Tibial nerve (tissue), 4 donors: ENCODE results near the gene FBLIM1. TPM values are rescaled to one million over a fixed set of nuclear protein-coding genes. Genes with fewer than 3 reads are reported as not detected.

ENCODE experiments used
- DNase-seq, 2 donors: peaks; one replicate each; pipeline ENCODE4 v3.0.0-alpha.2; 2019; ENCODE audit warnings: low spot score in 2 of 2
- H3K27ac ChIP-seq, 4 donors: fragments of 200-600 bp; sonication (generic) in 3 of 4; one replicate each; pipeline ENCODE4 v1.5.1; 2017 to 2019; ENCODE audit warnings: mild to moderate bottlenecking in 1 of 4
- H3K27me3 ChIP-seq, 2 donors: fragments of 200-600 bp; sonication (generic) in 1 of 2; one replicate each; pipeline versions ENCODE4 v1.5.1 to v1.6.0; 2017 to 2019
- H3K36me3 ChIP-seq, 3 donors: fragments of 200-600 bp; sonication (generic); one replicate each; pipeline ENCODE4 v1.5.1; 2018 to 2019
- H3K4me1 ChIP-seq, 4 donors: fragments of 200-600 bp; sonication (generic) in 3 of 4; one replicate each; pipeline ENCODE4 v1.5.1; 2017 to 2019
- H3K4me3 ChIP-seq, 4 donors: fragments of 200-600 bp; sonication (generic) in 3 of 4; one replicate each; pipeline ENCODE4 v1.5.1; 2017 to 2019; ENCODE audit warnings: mild to moderate bottlenecking in 1 of 4, moderate library complexity in 1 of 4
- H3K9me3 ChIP-seq, 4 donors: fragments of 200-600 bp; sonication (generic) in 3 of 4; one replicate each; pipeline ENCODE4 v1.5.1; 2017 to 2019
- CTCF ChIP-seq, 5 experiments: fragments of 200-600 bp in 3 of 5; fragments of 450-650 bp in 2 of 5; sonication (generic) in 3 of 5; IDR thresholded peaks; one replicate each; pipeline ENCODE4 v1.5.1; 2016 to 2019; ENCODE audit warnings: antibody characterized with exemption in 5 of 5, mild to moderate bottlenecking in 3 of 5, moderate library complexity in 2 of 5
- EP300 ChIP-seq, 2 donors: sonication (generic); formaldehyde crosslinking; IDR thresholded peaks; one replicate each; pipeline ENCODE4 v1.6.1; 2017; ENCODE audit warnings: antibody characterized with exemption in 2 of 2, mild to moderate bottlenecking in 1 of 2
- POLR2A ChIP-seq, 2 donors: fragments of 450-650 bp; IDR thresholded peaks; one replicate each; pipeline ENCODE4 v1.6.1; 2017; ENCODE audit warnings: antibody characterized with exemption in 2 of 2, mild to moderate bottlenecking in 2 of 2, moderate library complexity in 2 of 2
- WGBS, 2 donors: methylation state at CpG; one replicate each; pipeline ENCODE4 v1.1.5; 2018; 5-methylcytosine and 5-hydroxymethylcytosine counted together
- total RNA-seq, 4 donors: library from RNA; depleted of rRNA; stranded (reverse); fragments of >200 nt; gene quantifications; one replicate each; pipeline ENCODE4 v1.1.0, GENCODE V29; 2016

Gene FBLIM1
- total RNA-seq, 4 donors from 2014 or later, result 33.3 to 46.5 (median 44.1) TPM

GRCh38 chr1:15835205-15835740, 76.7 kb downstream of the FBLIM1 start:
- no peak for DNase-seq
- no peaks in the 10 kb centered on the region for H3K27me3 ChIP-seq
- no peak for TF ChIP-seq POLR2A (IDR thresholded peaks at IDR 0.05)
- no peak for TF ChIP-seq CTCF (IDR thresholded peaks at IDR 0.05)
- TF ChIP-seq EP300 (IDR thresholded peaks at IDR 0.05), result no peak
- no peaks in the 10 kb centered on the region for H3K9me3 ChIP-seq
- H3K4me3 ChIP-seq, result peak overlapping the region; percentile 73 to 93 (median 86)
- H3K4me1 ChIP-seq, result peaks cover 0 to 45% (median 14%) of the 10 kb centered on the region in 4 donors
- peak overlapping the region; percentile 99 to 100 (median 100) for H3K27ac ChIP-seq
- WGBS, 2 donors, result 0% methylated on average over 37 of the region's 37 CpGs
- no peaks in the 10 kb centered on the region for H3K36me3 ChIP-seq

GRCh38 chr1:15835741-15836510, 77.3 kb downstream of the FBLIM1 start:
- H3K27ac ChIP-seq, result peak overlapping the region; percentile 99 to 100 (median 100)
- H3K9me3 ChIP-seq, result no peaks in the 10 kb centered on the region
- 6% methylated on average over 44 to 57 of the region's 66 CpGs for WGBS, 2 donors
- H3K4me3 ChIP-seq, result peak overlapping the region; percentile 73 to 93 (median 86)
- TF ChIP-seq EP300 (IDR thresholded peaks at IDR 0.05), result peak; percentile 97 to 99
- TF ChIP-seq POLR2A (IDR thresholded peaks at IDR 0.05), result peak; percentile 77 to 90
- TF ChIP-seq CTCF (IDR thresholded peaks at IDR 0.05), result peak in 1 of 5 experiments; percentile 31
- H3K4me1 ChIP-seq, result peaks cover 0 to 39% (median 14%) of the 10 kb centered on the region in 4 donors
- no peaks in the 10 kb centered on the region for H3K27me3 ChIP-seq
- no peaks in the 10 kb centered on the region for H3K36me3 ChIP-seq
- DNase-seq, result peak; percentile 99

Other genes with a start within 250 kb of the FBLIM1 start
- 10 to 100 TPM; 39.6 to 82.8 (median 51.7) TPM for gene CASP9, start 234.6 kb upstream of the FBLIM1 start, total RNA-seq
- gene DNAJC16, start 231.9 kb upstream of the FBLIM1 start, total RNA-seq, result 10 to 100 TPM; 11.4 to 35.0 (median 26.3) TPM
- not detected for gene AGMAT, start 173.7 kb upstream of the FBLIM1 start, total RNA-seq
- 10 to 100 TPM; 41.7 to 79.8 (median 61.8) TPM for gene DDI2, start 141.3 kb upstream of the FBLIM1 start, total RNA-seq
- 10 to 100 TPM; 54.0 to 80.4 (median 57.1) TPM for gene PLEKHM2, start 74.5 kb upstream of the FBLIM1 start, total RNA-seq
- gene SLC25A34, start 22.5 kb upstream of the FBLIM1 start, total RNA-seq, result 10 to 100 TPM in 1 of 4 donors, 1 to 10 TPM in 3; 2.8 to 23.7 (median 3.3) TPM
- gene TMEM82, start 16.3 kb upstream of the FBLIM1 start, total RNA-seq, result not detected
- 1 to 10 TPM; 1.1 to 2.5 (median 1.4) TPM for gene UQCRHL, start 48.9 kb downstream of the FBLIM1 start, total RNA-seq
- gene SPEN, start 88.9 kb downstream of the FBLIM1 start, total RNA-seq, result 10 to 100 TPM; 67.9 to 87.0 (median 77.8) TPM
- gene ZBTB17, start 217.3 kb downstream of the FBLIM1 start, total RNA-seq, result 10 to 100 TPM; 34.5 to 85.2 (median 52.4) TPM
- under 1 TPM in 2 of 4 donors, not detected in 2; 0.39 to 0.90 TPM for gene SRARP, start 245.4 kb downstream of the FBLIM1 start, total RNA-seq